ENCODE data around the gene SH3PXD2A.

SH3PXD2A gene

DNA sequence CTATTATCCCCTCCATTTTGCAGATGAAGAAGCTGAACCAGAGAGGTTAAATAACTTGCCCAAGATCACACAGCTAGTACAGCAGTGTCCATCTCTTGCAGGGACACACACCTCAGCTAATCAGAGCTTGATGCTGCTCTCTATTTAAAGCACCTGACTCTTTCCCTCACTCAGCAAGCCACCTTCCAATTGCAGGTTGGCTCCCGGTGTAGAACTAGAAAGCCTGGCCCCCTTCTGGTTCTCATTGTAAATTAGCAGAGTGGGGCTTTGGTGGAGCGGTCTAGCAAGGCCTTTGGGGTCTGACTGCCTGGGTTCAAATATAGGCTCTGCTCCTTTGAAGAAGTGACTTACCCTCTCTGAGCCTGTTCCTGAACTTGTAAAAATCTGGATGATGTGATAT is 185.4 kb downstream of the SH3PXD2A start:
- DNase-seq (no peak), ATAC-seq (ENCODE audit: insufficient read depth, low read depth) (no peak)
- Histone ChIP-seq H3K4me2 (ENCODE audit: insufficient read depth, low read length) (no peak overlapping the region), H3K9me3 (ENCODE audit: insufficient read depth, low read length, severe bottlenecking) (no peaks in the 10 kb centered on the region), H3K79me2 (ENCODE audit: insufficient read depth, low read length) (no peaks in the 10 kb centered on the region), H3K9ac (ENCODE audit: low read depth, low read length) (no peak overlapping the region), H3K4me1 (ENCODE audit: insufficient read depth, low read length) (no peaks in the 10 kb centered on the region), H3K36me3 (ENCODE audit: insufficient read depth, low read length) (no peaks in the 10 kb centered on the region), H3K27me3 (ENCODE audit: insufficient read depth, low read length, poor library complexity) (no peaks in the 10 kb centered on the region), H3K27ac (ENCODE audit: low read length) (no peak overlapping the region), H3K4me3 (ENCODE audit: low read depth in 1 of 2, low read length in 2 of 2) (no peak overlapping the region), H2AFZ (ENCODE audit: low read depth, low read length) (no peak overlapping the region), H4K20me1 (ENCODE audit: insufficient read depth, low read length) (peaks cover 11% of the 10 kb centered on the region; the same call in 1 of the 2 replicates)
- TF ChIP-seq, protein P1, sequence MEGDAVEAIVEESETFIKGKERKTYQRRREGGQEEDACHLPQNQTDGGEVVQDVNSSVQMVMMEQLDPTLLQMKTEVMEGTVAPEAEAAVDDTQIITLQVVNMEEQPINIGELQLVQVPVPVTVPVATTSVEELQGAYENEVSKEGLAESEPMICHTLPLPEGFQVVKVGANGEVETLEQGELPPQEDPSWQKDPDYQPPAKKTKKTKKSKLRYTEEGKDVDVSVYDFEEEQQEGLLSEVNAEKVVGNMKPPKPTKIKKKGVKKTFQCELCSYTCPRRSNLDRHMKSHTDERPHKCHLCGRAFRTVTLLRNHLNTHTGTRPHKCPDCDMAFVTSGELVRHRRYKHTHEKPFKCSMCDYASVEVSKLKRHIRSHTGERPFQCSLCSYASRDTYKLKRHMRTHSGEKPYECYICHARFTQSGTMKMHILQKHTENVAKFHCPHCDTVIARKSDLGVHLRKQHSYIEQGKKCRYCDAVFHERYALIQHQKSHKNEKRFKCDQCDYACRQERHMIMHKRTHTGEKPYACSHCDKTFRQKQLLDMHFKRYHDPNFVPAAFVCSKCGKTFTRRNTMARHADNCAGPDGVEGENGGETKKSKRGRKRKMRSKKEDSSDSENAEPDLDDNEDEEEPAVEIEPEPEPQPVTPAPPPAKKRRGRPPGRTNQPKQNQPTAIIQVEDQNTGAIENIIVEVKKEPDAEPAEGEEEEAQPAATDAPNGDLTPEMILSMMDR (IDR thresholded peaks at IDR 0.05; ENCODE audit: borderline replicate concordance, extremely low read depth, low read length, poor library complexity, severe bottlenecking): no peak
- TF ChIP-seq EZH2 (IDR thresholded peaks at IDR 0.05; ENCODE audit: borderline replicate concordance, low read depth, low read length, severe bottlenecking): no peak

DNA sequence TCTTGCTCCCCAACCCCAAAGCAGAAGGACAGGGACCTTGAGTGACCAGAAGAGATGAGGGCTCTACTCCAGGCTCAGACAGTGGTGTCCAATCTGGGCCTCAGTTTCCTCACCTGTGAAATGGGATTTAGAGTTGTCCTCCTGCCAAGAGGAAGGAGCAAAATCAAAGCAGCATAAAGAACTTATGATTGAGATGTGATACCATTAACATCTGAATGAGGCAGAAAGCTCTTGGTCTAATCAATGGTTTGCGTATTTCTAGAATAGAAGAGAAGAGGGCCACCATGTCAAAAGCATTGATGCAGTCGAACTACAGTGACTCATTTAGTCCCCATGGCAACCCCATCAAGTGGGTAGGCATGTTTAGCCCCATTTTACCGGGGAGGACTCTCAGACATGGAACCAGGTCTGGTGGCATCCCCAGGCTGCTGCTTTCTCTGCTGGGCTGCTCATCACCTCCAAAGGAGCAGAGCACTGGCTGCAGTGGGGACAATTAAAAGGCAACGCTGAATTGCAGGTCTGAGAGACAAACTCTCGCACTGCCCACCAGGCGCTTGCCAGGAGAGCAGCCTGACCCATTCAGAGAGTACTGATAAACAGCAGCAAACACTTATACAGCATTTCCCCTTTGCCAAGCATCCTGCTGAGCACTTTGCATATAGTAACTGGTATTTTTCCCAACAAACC is 186.0 kb downstream of the SH3PXD2A start:
- ATAC-seq (ENCODE audit: insufficient read depth, low read depth) (no peak), DNase-seq (no peak)
- no peak overlapping the region for H2AFZ ChIP-seq (ENCODE audit: low read depth, low read length)
- no peaks in the 10 kb centered on the region for H3K79me2 ChIP-seq (ENCODE audit: insufficient read depth, low read length)
- no peak overlapping the region for H3K4me2 ChIP-seq (ENCODE audit: insufficient read depth, low read length)
- no peak overlapping the region for H3K27ac ChIP-seq (ENCODE audit: low read length)
- TF ChIP-seq, protein P1 (IDR thresholded peaks at IDR 0.05; ENCODE audit: borderline replicate concordance, extremely low read depth, low read length, poor library complexity, severe bottlenecking): no peak
- TF ChIP-seq EZH2 (IDR thresholded peaks at IDR 0.05; ENCODE audit: borderline replicate concordance, low read depth, low read length, severe bottlenecking): no peak
- H3K36me3 ChIP-seq (ENCODE audit: insufficient read depth, low read length): no peaks in the 10 kb centered on the region
- H4K20me1 ChIP-seq (ENCODE audit: insufficient read depth, low read length): peaks cover 11% of the 10 kb centered on the region; the same call in 1 of the 2 replicates
- H3K9me3 ChIP-seq (ENCODE audit: insufficient read depth, low read length, severe bottlenecking): no peaks in the 10 kb centered on the region
- no peaks in the 10 kb centered on the region for H3K27me3 ChIP-seq (ENCODE audit: insufficient read depth, low read length, poor library complexity)
- no peak overlapping the region for H3K4me3 ChIP-seq (ENCODE audit: low read depth in 1 of 2, low read length in 2 of 2)
- no peak overlapping the region for H3K9ac ChIP-seq (ENCODE audit: low read depth, low read length)
- H3K4me1 ChIP-seq (ENCODE audit: insufficient read depth, low read length): no peaks in the 10 kb centered on the region

DNA sequence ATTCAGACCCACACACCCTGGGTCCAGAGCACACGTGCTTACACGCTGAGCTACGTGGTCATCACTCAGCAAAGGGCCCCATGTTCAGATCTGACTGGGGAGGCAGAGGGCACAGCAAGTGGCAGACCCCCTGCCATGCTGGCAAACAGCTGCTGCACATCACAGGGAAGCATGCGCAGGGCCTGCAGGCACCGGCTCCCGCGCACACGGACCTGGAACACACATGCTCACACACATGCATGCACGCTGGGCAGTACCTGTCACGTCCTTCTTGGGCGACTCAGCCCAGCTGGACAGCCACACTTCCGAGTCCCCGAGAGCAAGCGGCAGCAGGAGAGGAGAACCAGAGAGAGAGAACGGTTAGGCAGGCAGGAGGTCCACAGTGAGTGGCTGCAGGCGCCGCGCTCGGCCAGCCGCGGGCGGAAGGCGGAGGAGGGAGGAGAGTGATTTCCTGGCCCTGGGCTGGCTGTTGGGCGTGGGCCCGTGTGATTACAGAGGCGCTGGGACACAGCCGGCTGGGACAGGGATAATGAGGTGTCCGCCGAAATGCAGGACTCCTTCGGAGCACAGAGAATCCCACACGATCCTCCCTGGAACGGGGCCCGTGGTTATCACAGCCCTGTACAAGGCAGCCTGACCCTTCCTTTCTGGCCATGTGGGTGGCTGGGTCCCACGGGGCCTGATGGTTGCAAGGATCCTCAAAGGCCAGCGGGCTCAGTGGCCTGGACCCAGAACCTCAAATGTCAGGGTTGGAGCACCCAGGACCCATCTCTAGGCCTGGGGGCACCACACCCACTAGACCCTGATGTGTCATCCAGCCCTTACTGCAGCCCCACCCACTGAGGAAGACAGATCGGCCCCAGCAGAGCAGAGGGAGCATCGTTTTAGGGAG is 186.8 kb downstream of the SH3PXD2A start:
- Histone ChIP-seq H3K9ac (ENCODE audit: low read depth, low read length) (no peak overlapping the region), H3K27ac (ENCODE audit: low read length) (no peak overlapping the region), H3K9me3 (ENCODE audit: insufficient read depth, low read length, severe bottlenecking) (no peaks in the 10 kb centered on the region), H3K4me3 (ENCODE audit: low read depth in 1 of 2, low read length in 2 of 2) (no peak overlapping the region), H2AFZ (ENCODE audit: low read depth, low read length) (no peak overlapping the region), H3K36me3 (ENCODE audit: insufficient read depth, low read length) (no peaks in the 10 kb centered on the region; the same call in 1 of the 2 replicates), H3K27me3 (ENCODE audit: insufficient read depth, low read length, poor library complexity) (no peaks in the 10 kb centered on the region), H3K4me2 (ENCODE audit: insufficient read depth, low read length) (no peak overlapping the region), H3K79me2 (ENCODE audit: insufficient read depth, low read length) (no peaks in the 10 kb centered on the region), H3K4me1 (ENCODE audit: insufficient read depth, low read length) (no peaks in the 10 kb centered on the region), H4K20me1 (ENCODE audit: insufficient read depth, low read length) (peaks cover 11% of the 10 kb centered on the region; the same call in 1 of the 2 replicates)
- DNase-seq (no peak), ATAC-seq (ENCODE audit: insufficient read depth, low read depth) (peak; percentile 12; the same call in 1 of the 3 replicates)
- TF ChIP-seq, protein P1 (IDR thresholded peaks at IDR 0.05; ENCODE audit: borderline replicate concordance, extremely low read depth, low read length, poor library complexity, severe bottlenecking): no peak
- no peak for TF ChIP-seq EZH2 (IDR thresholded peaks at IDR 0.05; ENCODE audit: borderline replicate concordance, low read depth, low read length, severe bottlenecking)

Measured in DND-41 (cell line).